Activated T-helper 1 cell treated with anti-CD3 and anti-CD28 coated beads, Interleukin-12 subunit alpha, Interleukin-12 subunit beta, Interleukin-2, Interleukin-4 antibody, amounts not matched to agents 30 ng/mL and 10 ng/mL and 1 ng/mL, durations not matched to agents 14 hours and 24 hours and 36 hours (primary cell): ENCODE measurements around the gene HOMEZ. TPM values are rescaled to one million over a fixed set of nuclear protein-coding genes. Genes with fewer than 3 reads are reported as not detected.
"Not testable (repeated sequence)": the region's sequence is repeated elsewhere in the genome, so short reads cannot be mapped to it uniquely, and the experiment has no call there.

Experiments
- DNase-seq: peaks from one replicate; pipeline ENCODE4 v3.0.0; 2021; ENCODE audit warnings: low spot score
- H3K27ac Mint-ChIP-seq: one replicate; pipeline ENCODE4 v1.8.0; 2021; ENCODE audit warnings: mild to moderate bottlenecking, mixed read lengths
- H3K27me3 Mint-ChIP-seq: one replicate; pipeline ENCODE4 v1.8.0; 2022; ENCODE audit warnings: mild to moderate bottlenecking, moderate library complexity, mixed read lengths; ENCODE audit not compliant: insufficient read depth
- H3K36me3 Mint-ChIP-seq: one replicate; pipeline ENCODE4 v1.8.0; 2021; ENCODE audit warnings: low read depth, mixed read lengths
- H3K4me1 Mint-ChIP-seq: one replicate; pipeline ENCODE4 v1.8.0; 2021; ENCODE audit warnings: low read depth, mixed read lengths
- H3K4me3 Mint-ChIP-seq: one replicate; pipeline ENCODE4 v1.8.0; 2021; ENCODE audit warnings: mild to moderate bottlenecking, moderate library complexity, mixed read lengths
- H3K9me3 Mint-ChIP-seq: one replicate; pipeline ENCODE4 v1.8.0; 2021; ENCODE audit warnings: mixed read lengths
- intact Hi-C: fragments of 100-400 bp; cut with micrococcal nuclease; formaldehyde crosslinking; loops from one replicate; pipeline ENCODE4 v1.15.1; 2024
- total RNA-seq: library from RNA; stranded (reverse); gene quantifications from 2 replicates; pipeline ENCODE4 v1.2.3, GENCODE V29; 2022

Gene HOMEZ
- total RNA-seq, 1 donor from 2014 or later, result 10.9 TPM

GRCh38 chr14:23284654-23285529 lies 1.0 kb downstream of the HOMEZ start:
- H3K4me3 Mint-ChIP-seq, result peak overlapping the region; percentile 99
- intact Hi-C loops, result no loop called here
- H3K9me3 Mint-ChIP-seq, result no peaks in the 10 kb centered on the region
- peak overlapping the region; percentile 95 for H3K27ac Mint-ChIP-seq
- no peak for DNase-seq
- no peaks in the 10 kb centered on the region for H3K27me3 Mint-ChIP-seq
- H3K4me1 Mint-ChIP-seq, result peaks cover 26% of the 10 kb centered on the region
- H3K36me3 Mint-ChIP-seq, result peaks cover 7% of the 10 kb centered on the region

DNA sequence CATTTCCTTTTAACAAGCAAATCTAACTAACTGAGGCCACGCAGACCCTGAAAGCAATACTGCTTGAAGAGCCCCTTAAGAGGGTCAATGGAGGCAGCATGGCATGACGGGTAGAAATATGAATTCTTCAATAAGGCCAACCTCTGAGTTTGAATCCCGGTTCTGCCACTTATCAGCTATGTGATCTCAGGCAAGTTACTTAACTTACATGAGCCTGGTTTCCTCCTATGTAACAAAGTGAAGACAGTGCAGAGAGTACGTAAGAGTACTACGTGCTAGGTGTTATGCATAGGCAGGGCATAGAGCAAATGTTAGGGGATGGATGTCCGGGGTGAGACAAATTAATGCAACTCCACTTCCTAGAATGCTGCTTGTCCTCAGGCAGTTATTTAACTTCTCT lies 4.7 kb downstream of the HOMEZ start:
- Mint-ChIP-seq H3K36me3 (peaks cover 7% of the 10 kb centered on the region), H3K27ac (no peak overlapping the region), H3K4me1 (peaks cover 17% of the 10 kb centered on the region), H3K27me3 (no peaks in the 10 kb centered on the region), H3K9me3 (no peaks in the 10 kb centered on the region), H3K4me3 (no peak overlapping the region)
- no peak for DNase-seq
- intact Hi-C loops, result no loop called here

DNA sequence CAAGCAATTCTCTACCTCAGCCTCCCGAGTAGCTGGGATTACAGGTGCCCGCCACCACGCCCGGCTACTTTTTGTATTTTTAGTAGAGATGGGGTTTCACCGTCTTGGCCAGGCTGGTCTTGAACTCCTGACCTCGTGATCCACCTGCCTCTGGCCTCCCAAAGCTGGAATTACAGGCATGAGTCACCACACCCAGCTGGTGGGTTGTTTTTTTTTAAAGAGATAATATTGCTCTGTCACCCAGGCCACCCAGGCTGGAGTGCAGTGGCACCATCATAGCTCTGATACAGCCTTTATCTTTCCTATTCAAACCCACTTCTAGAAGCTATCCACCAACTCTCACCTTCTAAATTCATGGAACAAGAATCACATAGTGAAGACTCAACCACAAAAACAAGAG lies 8.0 kb downstream of the HOMEZ start:
- intact Hi-C loops, H3K9me3 Mint-ChIP-seq, H3K27ac Mint-ChIP-seq: not testable (repeated sequence)

DNA sequence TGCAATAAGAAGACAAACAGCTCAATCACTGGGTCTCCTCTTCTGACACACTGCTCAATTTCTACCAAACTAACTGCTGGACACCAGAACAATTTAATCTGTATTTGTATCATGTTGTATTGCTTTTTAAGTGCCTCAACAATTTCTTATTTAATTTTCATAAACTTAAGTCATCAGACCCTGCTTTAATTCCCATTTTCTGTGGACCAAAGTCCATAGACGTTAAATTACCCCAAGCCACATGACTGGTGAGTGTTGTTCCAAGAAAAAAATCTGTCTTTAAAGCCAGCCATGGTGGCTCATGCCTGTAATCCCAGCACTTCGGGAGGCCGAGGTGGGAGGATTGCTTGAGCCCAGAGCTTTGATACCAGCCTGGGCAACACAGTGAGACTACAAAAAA lies 8.7 kb downstream of the HOMEZ start:
- intact Hi-C loops, result no loop called here
- no peak for DNase-seq
- Mint-ChIP-seq H3K9me3 (no peaks in the 10 kb centered on the region), H3K36me3 (peaks cover 5% of the 10 kb centered on the region), H3K4me1 (no peaks in the 10 kb centered on the region), H3K27me3 (no peaks in the 10 kb centered on the region), H3K27ac (no peak overlapping the region), H3K4me3 (no peak overlapping the region)

More for the DNA sequence above, 8.0 kb downstream of the HOMEZ start:
- H3K36me3 Mint-ChIP-seq, H3K4me1 Mint-ChIP-seq, H3K4me3 Mint-ChIP-seq, DNase-seq, H3K27me3 Mint-ChIP-seq: not testable (repeated sequence)

DNA sequence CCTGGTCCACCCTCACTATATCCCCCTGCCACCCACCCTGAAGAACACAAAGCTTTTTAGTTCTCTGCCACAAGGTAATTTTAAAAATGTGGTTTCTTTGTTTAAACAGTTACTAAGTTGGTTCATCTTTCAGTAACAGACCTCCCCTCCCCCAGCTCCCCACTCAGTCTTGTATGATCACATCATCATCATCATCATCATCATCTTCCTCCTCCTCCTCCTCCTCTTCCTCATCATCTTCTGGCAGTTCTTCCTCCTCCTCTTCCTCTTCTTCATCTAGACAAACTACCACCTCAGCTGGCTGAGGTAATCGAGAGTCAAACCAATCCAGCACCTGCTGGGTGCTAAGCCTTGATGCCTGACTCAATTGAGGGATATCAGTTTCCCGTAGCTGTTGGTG lies 10.5 kb downstream of the HOMEZ start:
- Mint-ChIP-seq H3K27ac (no peak overlapping the region), H3K27me3 (no peaks in the 10 kb centered on the region), H3K4me3 (no peak overlapping the region), H3K4me1 (no peaks in the 10 kb centered on the region), H3K36me3 (peaks cover 3% of the 10 kb centered on the region), H3K9me3 (no peaks in the 10 kb centered on the region)
- intact Hi-C loops, result no loop called here
- DNase-seq, result no peak

DNA sequence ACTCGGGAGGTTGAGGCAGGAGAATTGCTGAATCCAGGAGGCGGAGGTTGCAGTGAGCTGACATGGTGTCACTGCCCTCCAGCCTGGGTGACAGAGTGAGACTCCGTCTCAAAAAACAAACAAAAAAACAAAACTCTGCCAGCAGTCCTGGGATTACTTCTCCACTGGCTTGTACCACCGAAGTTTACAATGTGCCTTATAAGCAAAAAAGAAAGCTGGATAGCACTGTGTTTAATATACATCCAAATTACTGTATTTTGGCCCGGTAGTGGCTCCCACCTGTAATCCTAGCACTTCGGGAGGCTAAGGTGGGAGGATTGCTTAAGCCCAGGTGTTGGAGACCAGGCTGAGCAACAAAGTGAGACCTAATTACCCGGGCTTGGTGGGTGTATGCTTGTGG lies 16.7 kb downstream of the HOMEZ start:
- H3K4me3 Mint-ChIP-seq, result no peak overlapping the region
- peaks cover 25% of the 10 kb centered on the region for H3K27me3 Mint-ChIP-seq
- no peaks in the 10 kb centered on the region for H3K9me3 Mint-ChIP-seq
- no peak for DNase-seq
- H3K36me3 Mint-ChIP-seq, result no peaks in the 10 kb centered on the region
- no peak overlapping the region for H3K27ac Mint-ChIP-seq
- no peaks in the 10 kb centered on the region for H3K4me1 Mint-ChIP-seq
- intact Hi-C loops, result no loop called here

GRCh38 chr14:23260849-23261248 lies 25.1 kb downstream of the HOMEZ start:
- H3K4me1 Mint-ChIP-seq, H3K4me3 Mint-ChIP-seq, DNase-seq, H3K9me3 Mint-ChIP-seq, intact Hi-C loops, H3K27ac Mint-ChIP-seq, H3K36me3 Mint-ChIP-seq: not testable (repeated sequence)
- H3K27me3 Mint-ChIP-seq, result peaks cover 46% of the 10 kb centered on the region

GRCh38 chr14:23259426-23259825 lies 26.5 kb downstream of the HOMEZ start:
- no peaks in the 10 kb centered on the region for H3K36me3 Mint-ChIP-seq
- intact Hi-C loops, result no loop called here
- no peak for DNase-seq
- no peaks in the 10 kb centered on the region for H3K4me1 Mint-ChIP-seq
- H3K27ac Mint-ChIP-seq, result no peak overlapping the region
- H3K27me3 Mint-ChIP-seq, result peaks cover 45% of the 10 kb centered on the region
- H3K4me3 Mint-ChIP-seq, result no peak overlapping the region
- no peaks in the 10 kb centered on the region for H3K9me3 Mint-ChIP-seq

GRCh38 chr14:23258256-23258655 lies 27.7 kb downstream of the HOMEZ start:
- H3K36me3 Mint-ChIP-seq, result no peaks in the 10 kb centered on the region
- H3K4me1 Mint-ChIP-seq, result no peaks in the 10 kb centered on the region
- no peaks in the 10 kb centered on the region for H3K9me3 Mint-ChIP-seq
- DNase-seq, result no peak
- H3K27ac Mint-ChIP-seq, result no peak overlapping the region
- H3K4me3 Mint-ChIP-seq, result no peak overlapping the region
- H3K27me3 Mint-ChIP-seq, result peaks cover 43% of the 10 kb centered on the region
- intact Hi-C loops, result no loop called here

DNA sequence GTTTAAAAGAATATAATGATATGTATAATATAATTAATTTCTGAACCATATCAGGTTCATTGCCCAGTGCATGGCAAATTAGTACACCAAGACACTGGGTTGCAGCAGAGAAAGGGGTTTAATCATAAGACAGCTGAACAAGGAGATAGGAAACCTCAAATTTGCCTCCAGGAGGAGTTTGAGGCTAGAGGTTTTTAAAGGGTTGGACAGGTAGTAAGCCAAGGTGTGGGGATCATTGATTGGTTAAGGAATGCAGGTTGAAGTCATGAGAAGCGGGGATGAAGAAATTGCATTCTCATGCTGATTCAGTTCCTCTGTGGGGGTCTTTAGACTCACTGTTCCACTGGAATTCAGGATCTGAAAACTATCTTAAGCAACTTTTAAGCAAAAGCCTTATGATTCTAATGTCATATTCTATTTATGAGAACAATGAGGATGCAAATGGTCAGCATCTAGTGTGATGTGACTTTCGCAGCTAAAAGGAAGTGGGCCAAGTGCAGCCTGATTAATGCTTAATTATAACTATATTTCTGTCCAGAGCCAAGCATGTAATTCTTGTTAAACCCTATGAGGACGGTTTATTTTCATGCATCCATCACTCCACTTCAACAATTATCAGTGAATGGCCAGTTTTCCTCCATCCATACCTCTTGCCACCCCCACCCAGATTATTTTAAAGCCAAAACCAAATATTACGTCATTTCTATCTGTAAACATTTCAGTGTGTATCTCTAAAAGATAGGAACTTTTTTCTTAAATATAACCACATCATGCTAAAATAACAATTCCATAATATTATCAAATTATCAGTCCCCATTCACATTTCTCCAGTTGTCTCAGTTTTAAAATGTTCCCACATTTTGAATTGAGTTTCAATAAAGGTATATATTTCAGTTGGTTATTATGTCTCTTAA lies 33.3 kb downstream of the HOMEZ start:
- no peak for DNase-seq
- Mint-ChIP-seq H3K9me3 (no peaks in the 10 kb centered on the region), H3K4me1 (no peaks in the 10 kb centered on the region), H3K36me3 (no peaks in the 10 kb centered on the region), H3K27ac (no peak overlapping the region), H3K4me3 (no peak overlapping the region), H3K27me3 (peaks cover 32% of the 10 kb centered on the region)
- intact Hi-C loops, result no loop called here

DNA sequence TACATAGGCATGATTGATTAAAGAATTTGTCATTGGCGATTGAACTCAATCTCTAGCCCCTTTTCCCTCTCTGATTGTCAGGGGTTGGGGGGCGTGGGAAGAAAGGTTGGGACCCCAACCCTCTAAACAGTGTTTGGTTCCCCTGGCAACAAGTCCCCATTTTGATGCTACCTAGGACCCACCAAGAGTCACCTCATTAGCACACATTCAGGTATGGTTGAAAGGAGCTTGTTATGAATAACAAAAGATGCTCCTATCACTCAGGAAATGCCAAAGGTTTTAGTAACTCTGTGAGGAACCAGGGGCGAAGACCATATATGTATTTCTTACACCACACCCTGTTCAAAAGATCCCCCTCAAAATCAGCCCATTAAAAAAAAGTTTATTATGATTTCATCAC lies 33.9 kb downstream of the HOMEZ start:
- Mint-ChIP-seq H3K36me3 (no peaks in the 10 kb centered on the region), H3K4me3 (no peak overlapping the region), H3K27me3 (peaks cover 32% of the 10 kb centered on the region), H3K27ac (no peak overlapping the region), H3K9me3 (no peaks in the 10 kb centered on the region), H3K4me1 (no peaks in the 10 kb centered on the region)
- no peak for DNase-seq
- intact Hi-C loops, result no loop called here

- Mint-ChIP-seq H3K27ac (no peak overlapping the region), H3K9me3 (no peaks in the 10 kb centered on the region)
- intact Hi-C loops, result no loop called here
These were observed 36.1 kb downstream of the HOMEZ start for GRCh38 chr14:23249824-23250223.

DNA sequence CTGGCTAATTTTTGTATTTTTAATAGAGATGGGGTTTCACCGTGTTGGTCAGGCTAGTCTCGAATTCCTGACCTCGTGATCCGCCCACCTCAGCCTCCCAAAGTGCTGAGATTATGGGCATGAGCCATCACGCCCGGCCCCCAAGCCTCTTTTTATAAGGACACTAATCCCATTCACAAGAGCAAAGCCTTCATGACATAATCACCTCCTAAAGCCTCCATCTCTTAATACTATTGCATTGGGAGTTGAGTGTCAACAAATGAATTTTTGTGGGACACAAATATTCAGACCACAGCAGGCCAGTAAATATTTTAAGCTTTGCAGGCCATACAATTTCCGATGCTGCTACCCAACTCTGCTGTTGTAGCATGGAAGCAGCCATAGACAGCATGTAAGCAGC lies 37.3 kb downstream of the HOMEZ start:
- no peak for DNase-seq
- Mint-ChIP-seq H3K4me3 (no peak overlapping the region), H3K9me3 (no peaks in the 10 kb centered on the region), H3K4me1 (no peaks in the 10 kb centered on the region), H3K36me3 (no peaks in the 10 kb centered on the region), H3K27me3 (peaks cover 30% of the 10 kb centered on the region), H3K27ac (no peak overlapping the region)
- intact Hi-C loops, result no loop called here

More at GRCh38 chr14:23249824-23250223, 36.1 kb downstream of the HOMEZ start:
- Mint-ChIP-seq H3K36me3 (no peaks in the 10 kb centered on the region), H3K27me3 (peaks cover 33% of the 10 kb centered on the region), H3K4me3 (no peak overlapping the region), H3K4me1 (no peaks in the 10 kb centered on the region)
- no peak for DNase-seq
